ENCODE measurements around the gene BRD1.
"Not testable (repeated sequence)": the region's sequence is repeated elsewhere in the genome, so short reads cannot be mapped to it uniquely, and the experiment has no call there.

Gene BRD1

DNA sequence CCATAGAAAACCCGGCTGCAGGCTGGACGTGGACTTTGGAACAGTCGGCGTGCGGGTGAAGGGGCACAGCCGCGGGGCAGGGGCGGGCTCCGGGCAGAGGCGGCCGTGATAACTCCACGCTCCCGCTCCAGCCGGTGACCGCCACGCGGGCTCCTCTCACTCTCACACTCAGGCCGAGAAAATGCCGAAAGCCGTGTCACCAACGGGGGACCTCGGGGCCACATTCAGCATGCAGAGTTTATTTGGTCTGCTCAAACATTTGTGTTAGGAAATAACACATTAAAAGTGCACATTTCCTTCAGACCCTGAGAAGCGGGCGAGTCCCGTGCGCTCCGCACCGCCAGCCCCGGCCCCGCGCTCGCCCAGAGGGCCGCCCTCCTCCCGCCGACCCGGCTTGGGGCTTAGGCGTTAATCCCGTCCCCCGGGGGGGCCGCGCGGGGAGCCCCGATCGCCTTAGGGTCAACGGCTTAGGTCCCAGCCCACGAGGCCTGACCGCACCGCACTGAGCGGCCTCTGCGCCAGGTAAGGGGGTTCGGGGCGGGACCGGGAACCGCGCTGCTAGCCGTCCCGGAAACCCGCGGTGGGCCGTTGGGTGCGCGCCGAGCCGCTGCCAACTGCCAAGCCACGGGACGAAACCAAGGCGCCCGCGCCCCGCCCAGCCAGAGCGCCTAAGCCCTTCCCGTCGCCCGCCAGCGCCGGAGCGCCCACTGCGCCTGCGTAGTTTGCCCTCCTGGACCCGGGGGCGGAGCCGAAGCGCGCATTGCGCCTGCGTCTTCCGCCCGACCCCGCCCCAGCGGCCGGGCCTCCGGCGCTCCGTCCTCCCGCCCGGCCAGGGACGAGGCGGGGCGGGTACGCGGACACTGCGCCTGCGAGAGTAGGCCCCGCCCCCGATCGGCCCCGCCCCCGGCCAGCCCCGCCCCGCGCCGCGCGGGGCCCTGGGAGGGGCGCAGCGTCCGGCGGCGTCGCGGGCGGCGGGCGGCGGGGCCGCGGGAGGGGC lies 25.5 kb upstream of the BRD1 start, which contains the start of gene ZBED4:
ZBED4 (plus strand) TSS at position 947 of the 997 bp plus-strand sequence. CDS start 29,819 bp downstream, outside the sequence.
- peak; percentile 97 for DNase-seq

DNA sequence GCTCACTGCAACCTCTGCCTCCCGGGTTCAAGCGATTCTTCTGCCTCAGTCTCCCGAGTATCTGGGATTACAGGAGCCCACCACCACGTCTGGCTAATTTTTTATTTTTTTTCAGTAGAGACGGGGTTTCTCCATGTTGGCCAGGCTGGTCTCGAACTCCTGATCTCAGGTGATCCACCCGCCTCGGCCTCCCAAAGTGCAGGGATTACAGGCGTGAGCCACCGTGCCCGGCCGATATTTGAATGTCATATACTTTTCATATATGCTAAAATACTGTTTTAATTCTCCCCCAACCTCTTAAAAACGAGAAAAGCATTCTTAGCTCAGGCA lies 24.9 kb upstream of the BRD1 start:
- not testable (repeated sequence) for DNase-seq

DNA sequence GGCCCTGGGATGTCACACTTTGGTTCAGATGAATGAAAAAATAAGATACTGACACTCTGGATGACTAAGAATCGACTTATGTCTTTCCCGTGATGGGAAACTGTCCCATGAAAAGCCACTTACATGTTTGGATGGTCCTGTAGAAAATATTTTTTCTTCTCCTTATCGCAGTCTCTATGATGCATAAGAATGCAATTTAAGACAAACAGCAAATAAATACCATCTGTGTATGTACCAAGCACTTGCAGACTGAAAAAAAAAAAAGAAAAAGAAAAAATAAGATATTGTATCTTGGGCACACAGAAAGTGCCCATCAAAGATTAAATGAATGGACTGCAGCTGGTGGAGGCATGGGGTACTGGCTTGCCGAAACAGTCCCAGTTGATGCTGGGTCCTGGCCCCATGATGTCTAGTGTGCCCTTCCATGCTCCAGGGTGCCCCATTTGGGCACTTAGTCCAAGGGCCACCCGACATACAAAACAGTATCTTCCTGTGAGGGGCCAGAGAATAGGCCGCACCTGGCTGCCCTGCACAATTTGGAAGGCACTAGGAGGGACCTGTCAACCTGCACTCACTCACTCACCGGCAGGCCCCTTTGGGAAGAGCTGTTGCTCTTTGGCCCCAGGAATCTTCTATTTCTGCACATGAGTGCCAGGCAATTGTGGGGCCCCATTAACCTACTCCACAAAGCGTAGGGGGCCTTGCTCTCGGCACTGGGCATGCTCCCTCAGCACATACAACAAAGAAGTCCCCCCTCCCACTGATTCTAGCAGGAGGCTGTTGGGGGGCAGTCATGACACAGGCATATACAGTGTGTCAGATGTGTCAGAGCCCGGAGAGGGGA lies 23.5 kb upstream of the BRD1 start:
- DNase-seq: no peak

DNA sequence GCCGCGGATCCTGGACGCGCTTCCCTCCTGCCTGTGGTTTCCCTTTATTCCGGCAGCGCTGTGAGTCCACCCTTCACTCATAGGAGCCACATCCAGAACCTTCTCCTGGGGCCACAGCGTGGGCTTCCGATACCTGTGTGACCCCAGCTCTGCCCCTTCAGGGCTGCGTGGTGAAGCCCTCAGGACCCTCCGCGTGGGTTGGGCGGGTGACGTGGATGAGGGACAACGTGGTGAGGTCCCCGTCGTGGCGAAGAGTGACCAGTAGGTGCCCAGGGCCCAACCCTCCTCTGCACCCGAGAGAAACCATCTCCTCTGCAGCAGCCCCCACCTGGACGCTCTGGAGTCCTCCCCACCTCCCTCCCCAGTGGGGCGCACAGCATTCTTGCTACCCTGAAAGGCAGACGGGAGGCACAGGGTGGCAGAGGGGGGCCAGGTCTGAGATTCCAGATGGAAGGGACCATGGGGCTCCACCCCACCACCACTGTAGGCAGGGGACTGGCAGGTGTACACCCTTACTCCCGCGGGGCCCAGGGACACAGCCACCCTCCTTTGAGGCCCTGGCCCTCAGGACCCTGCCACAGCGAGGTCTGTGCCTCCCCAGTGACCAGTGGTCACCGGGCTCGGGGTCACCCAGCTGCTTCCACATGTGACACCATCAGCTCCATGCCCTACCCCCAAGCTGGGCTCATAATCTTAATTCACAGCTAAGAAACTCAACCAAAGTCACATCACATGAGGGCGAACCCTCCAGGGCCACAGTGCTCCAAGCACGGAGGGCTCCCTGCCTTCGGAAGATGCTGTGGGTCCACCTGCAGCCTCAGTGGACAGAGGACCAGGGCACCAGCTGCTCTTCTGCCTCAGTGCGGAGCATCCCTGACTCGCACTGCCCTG lies 22.6 kb upstream of the BRD1 start:
- DNase-seq: no peak

DNA sequence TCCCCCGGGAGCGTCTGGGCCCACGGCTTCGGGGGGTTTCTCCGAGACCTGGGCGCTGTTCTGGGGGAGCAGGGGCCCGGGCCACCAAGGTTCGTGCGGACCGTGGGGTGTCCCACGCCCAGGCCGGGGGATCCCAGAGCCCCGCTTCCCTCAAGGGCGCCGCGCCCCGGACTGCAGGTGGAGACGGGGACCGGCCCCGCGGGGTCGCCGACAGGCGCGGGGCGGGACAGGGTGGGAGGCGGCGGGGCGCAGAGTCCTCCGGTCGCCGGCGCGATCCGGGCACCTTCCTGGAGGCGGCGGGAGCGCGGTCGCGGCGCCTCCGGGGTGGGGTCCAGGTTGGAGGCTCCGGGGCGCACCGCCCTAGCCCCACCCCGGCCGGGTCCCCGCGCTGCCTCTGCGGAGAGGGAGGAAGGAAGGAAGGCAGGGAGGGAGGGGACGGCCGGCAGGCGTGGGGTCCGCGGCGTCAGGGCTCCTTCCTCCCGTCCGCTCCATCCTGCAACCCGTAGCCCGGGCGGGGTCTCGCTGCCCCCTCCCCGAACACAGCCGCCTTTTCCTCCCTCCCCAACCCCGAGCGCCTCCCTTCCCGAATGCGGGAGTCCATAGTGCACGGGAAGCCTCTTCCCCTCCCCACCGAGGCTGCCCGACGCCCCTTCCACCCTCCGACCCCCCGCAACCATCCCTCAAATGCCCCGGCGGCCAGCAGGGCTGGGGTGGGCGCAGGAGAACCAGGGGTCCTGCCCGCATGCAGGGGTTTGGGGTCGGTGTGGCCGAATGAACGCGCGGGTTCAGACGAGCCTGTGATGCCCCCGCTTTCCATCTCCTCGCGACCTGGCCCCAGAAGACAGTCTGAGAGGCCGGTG lies 21.7 kb upstream of the BRD1 start:
- no peak for DNase-seq

DNA sequence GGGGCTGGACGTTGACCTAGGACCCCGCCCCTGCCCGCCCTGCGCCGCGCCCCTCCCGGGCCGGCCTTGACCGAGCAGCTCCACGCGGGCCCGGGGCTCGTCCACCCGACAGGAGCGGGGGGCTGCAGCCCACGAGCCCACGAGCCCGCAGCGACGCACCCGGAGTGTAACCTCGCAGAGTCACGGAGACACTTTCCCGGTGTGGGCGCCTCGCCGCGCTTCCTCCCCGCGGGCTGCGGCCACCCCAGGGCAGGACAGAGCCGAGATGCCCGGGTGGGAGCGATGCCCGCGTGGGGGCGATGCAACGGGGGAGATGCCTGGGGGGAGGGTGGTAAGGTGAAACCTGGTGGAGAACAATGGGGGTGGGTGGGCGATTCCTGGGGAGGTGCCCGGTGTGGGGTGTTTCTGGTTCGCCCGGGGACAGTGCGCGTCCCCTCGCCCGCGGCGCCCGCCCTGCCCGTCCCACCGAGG lies 21.1 kb upstream of the BRD1 start:
- no peak for DNase-seq

DNA sequence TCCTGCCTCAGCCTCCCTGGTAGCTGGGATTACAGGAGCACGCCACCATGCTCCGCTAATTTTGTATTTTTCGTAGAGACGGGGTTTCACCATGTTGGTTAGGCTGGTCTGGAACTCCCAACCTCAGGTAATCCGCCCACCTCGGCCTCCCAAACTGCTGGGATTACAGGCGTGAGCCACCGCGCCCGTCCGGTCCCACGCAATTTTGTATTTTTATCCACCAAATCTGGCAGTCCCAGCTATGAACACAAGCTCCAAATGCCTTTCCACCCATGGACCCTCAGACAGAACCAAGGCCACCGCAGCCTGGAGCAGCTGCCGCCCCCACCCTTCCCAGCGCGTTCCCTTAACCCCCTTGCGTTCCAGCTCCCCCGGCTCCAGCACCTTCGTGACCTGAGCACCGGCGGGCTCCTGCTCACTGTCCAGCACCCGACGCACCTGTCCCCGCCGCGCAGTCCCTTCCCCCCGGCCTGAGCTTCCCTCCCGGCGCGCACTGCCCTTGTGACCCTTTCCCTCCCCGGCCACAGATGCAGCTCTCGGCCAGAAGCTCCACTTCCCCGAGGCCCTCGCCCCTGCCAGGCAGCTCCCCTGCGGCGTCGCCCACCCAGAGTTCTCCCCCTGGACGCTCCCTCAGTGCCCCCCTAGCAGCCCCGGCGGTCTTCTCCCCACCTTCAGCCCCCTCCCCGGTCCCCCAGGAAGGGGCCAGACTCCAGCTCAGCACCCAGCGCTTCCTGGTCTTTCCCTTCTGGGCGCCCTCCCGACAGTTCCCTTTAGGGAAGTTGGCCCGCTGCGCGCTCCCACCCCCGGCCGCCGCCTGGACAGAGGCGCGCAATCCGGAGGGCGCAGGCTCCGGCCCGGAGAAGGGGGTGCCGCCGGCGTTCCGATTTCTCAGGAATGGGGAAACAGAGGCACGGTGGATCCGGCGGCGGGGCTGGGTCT lies 20.3 kb upstream of the BRD1 start:
- DNase-seq: no peak

DNA sequence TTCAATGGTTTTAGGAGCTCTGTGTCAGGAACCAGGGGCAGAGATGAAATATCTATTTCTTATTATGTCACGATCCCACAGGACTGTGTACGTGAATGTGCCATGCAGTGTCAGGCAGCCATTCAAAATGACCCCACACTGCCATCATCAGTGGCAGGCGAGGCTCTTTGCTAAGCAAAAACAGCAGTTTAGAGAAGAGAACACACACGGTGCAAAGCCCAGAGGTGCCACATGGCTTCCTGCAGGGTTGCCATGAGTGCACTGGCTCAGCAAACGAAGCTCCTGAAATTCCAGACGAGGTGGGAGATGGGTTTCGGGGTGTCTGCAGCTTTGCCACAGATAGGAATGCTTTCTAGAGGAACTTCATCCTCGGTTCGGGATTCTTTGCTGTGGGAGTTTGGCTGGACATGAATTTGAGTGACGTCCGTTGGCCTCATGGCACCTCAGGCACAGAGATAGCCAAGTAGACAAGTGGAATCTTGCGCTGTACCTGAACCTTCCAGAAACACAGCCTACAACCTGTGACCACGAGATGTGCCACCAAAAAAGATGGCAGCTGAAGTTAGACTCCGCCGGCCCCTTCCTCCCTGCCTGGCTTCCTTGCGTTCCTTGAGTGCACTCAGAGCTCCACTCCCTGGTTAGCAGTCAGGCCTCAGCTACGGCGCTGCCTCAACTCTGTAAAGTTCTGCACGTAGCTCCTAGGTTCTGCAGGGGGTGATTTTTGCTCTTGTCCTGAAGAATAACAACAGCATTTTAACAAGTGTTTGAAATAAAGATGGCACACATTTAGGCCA lies 18.2 kb upstream of the BRD1 start:
- no peak for DNase-seq

DNA sequence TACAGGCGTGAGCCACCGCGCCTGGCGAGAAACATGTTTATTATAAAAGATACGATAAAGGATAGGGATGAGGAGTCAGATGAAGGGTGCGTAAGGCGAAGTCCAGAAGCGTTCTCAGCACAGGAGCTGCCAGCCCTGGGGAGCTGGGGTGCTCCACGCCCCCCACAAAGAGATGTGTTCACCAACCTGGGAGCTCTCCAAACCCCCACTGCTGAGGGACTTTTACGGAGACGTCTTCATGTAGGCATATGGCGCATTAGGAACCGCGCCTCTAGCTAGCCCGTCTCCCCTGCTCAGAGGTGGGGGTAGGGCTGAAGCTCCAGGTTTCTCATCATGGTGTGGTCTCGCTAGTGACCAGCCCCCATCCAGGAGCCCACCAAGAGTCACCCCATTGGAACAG lies 17.6 kb upstream of the BRD1 start:
- DNase-seq: no peak

DNA sequence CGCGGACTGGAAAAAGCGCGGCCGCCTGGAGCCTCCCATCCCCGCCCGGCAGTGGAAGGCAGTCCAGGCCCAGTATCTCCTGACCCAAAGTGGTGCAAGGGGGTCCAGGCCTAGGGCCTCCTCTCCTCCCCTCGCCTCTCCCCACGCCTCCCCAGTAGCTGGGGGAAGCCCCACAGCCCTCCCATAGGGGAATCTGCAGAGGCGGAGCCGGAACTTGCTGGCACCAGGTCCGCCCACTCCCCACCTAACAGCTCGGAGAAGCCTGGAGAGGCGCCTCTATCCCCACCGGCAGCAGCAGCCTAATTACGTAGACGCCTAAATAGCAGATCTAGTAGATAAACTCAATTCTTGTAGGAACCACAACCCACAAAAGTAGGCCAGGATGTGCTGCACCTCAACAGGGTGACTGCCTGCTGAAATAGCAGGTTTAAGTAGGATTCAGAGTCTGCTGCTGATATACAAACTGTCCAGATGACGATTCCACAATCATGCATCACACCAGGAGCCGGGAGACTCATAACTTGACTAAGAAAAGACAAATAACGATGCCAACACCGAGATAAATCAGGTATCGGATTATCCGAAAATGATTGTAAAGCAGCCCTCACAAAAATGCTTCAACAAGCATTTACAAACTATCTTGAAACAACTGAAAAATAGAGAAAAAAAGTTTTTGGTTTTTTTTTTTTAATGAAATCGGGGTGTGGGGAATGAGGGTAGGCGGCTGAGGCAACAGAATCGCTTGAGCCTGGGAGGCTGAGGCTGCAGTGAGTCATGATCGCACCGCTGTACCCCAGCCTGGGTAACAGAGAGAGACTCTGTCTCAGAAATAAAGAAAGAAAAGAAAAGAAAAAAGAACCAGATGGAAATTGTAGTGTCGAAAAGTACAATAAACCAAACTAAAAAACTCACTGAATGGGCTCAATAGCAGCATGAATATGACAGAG lies 11.4 kb upstream of the BRD1 start:
- peak; percentile 85 for DNase-seq

DNA sequence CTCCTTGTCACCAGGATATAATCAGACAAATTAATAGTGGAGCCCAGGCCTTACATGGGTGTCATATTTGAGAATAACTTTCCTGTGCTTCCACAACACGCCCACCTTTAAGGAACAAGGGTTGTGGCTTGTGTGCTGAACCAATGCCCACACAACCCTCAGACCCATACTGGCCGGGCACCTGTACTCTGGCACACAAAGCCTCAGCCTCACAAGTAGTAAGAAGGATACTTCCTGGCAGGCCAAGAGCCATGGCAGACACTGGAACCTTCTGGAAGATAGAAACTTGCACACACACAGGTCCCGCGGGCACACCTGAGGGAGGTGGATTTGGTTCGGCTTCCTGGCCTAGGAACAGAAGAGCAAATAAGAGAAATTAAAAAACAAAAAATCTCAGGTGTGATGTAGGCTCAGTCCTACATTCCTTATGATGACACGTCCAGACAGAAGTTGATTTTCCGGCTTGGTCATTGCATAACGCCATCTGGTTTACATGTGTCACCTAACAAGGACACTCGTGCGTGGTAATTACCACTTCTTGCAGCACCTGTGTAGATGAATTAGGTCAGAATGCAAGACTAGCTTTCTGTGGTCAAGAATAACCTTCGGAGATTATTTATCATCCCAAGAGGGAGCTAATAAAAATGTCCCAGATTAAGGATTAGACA lies 5.8 kb upstream of the BRD1 start:
- DNase-seq: no peak

DNA sequence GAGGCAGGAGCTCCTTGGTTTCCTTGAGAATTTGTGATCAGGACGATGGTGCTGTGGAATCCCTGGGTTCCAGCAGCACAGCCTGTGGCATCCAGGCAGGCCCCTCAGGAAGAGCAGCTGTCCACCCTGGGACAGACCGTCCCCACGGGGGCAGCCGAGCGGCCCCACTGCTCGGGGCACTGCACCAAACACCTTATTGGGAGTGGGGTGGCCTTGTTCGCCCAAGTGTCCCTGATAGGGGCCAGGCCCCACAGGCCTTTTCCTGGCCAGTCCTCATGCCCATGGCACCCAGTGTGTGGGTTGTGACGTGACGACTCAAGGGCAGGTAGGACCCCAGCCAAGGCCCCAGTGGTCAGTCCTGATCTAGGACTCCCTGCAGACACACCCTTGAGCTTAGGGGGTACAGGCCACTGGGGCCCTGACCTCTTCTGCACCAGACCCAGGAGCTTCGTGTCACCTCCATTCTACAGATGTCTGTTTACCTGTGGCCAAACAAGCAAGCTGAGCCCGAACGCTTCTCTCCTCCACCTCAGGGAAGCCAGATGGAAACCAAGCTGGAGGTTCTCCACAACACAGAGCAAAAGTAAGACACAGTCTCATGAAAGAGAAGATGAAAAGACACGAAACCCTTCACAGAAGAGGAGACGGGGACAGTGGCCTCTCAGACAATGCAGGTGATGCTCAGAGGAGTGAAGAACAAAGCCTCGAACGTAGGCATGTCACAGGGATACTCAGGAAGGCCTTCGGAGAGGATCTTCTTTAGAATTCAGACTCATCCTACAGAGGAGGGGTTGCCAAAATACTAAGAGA lies 1.6 kb upstream of the BRD1 start:
- DNase-seq: no peak

DNA sequence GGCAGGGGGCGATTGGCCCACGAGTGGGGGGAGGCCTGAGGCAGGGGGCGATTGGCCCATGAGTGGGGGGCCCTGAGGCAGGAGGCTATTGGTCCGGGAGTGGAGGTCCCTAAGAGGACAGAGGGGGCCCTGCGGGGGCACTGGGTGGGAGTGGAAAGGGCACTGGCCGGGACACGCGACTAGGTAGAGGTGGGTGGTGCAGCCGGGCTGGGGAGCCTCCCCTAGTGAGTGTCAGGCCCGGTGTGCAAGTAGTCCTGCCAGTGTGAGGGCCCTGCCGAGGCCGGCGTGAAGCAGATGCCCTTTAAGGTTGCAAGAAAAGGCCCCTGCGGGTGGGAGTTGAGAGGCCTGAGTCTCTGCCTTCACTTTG lies 909 bp upstream of the BRD1 start:
- DNase-seq: no peak

DNA sequence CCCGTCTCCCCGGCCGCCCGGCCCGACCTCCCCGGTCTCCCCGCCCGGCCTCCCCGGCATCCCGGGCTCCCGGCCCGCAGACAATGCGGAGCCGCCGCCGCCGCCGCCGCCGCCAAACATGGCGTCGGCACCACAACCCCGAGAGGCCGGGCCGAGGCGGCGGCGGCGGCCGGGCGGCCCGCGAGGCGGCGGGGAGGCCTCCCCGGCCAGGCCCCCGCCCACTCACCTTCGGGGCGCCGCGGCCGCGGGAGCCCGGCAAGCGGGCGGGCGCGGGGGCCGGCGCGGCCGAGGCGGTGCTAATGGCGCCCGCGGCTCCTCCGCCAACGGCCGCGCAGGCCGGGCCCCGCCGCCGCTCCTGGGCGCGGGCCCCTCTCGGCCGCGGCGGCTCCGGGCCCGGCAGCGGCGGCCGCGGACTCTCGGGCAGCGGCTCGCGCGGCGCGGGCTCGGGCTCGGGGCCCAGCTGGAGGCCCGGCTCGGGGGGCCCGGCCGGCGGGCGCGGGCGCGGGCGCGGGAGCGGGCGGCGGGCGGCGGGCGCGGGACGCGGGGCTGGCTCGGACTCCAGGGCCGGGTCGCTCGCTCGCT lies 311 bp downstream of the BRD1 start:
- no peak for DNase-seq

DNA sequence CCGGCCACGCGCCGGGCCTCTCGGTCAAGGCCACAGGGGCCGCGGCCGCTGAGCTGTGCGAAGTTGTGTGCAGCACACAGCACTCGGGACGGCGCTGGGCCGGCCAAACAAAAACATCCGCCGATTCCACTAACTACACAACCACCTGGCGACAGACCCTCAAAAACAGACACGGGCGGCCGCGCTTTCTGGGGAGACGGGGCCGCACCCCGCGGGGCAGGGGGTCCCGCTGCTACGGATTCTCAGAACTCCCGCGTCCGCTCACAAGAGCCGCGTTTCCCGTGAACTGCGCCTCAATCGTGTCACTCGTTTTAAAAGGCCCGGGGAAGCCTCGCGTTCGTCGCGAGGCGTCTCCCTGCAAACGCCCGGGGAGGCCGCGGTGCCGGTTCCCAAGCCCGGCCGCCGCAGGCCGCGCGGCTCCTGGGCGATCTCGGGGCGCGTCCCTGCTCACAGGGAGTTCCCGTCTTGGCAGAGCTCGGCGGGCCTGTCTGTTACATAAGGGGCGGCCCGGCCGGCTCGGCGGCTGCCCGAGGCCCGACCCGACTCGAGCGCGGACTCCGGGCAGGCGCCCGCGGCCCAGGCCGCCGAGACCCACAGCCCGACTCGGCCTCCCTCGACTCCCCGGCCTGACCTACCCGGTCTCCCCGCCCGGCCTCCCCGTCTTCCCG lies 936 bp downstream of the BRD1 start:
- no peak for DNase-seq
